GM21423 (cell line): ENCODE measurements around the gene SCT.

Source experiments
- ATAC-seq: cut with Tn5 transposase; IDR thresholded peaks from one replicate; pipeline ENCODE4 v1.9.1; 2021; ENCODE audit warnings: mild to moderate bottlenecking, moderate library complexity; ENCODE audit not compliant: unreplicated experiment

SCT gene

DNA sequence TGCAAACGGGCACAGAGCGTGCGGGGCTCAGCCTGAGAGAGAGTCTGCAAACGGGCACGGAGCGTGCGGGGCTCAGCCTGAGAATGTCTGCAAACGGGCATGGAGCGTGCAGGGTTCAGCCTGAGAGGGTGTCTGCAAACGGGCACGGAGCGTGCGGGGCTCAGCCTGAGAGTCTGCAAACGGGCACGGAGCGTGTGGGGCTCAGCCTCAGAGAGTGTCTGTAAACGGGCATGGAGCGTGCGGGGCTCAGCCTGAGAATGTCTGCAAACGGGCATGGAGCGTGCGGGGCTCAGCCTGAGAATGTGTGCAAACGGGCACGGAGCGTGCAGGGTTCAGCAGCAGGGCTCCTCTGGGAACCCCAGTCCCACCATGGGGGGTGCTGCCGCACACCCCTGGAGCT, 37.2 kb downstream of the SCT start:
- no peak for ATAC-seq

DNA sequence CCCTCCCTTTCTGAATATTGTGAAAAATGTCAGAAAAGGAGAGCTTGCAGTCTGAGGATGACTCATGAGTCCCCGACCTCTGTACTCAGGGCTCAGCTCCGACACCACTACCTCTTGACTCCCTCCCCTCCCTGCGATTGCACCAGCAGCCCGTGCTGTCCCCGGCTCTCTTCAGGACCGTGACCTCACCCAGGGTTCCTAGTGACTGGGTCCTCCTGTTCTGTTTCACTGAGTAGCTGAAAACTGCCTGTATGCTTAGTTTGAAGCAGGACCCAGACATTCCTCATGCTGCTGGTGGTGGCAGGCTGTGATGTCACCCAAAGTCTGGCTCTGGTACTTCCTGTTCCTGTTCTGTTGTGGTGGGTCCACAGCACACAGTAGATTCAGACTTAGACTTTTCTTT, 39.0 kb downstream of the SCT start:
- ATAC-seq = no peak

DNA sequence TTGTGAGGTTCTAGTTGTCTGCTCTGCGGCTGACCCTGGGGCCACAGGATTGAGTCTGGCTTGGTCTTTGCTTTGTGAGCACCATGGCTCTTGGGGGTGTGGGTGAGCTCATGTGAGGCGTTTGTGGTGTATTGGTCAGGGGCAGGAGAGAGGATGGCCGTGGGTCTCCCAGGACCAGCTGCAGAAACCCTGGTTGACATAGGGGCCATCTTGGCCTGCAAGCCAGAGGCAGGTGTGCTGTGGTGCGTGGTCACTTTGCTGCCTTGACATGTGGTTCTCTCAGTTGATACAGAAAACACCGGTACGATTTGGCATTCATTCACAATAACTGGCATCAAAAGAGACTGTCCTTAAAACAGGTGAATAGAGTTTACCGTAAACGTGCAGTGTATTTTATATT, 39.4 kb downstream of the SCT start:
- ATAC-seq = no peak

DNA sequence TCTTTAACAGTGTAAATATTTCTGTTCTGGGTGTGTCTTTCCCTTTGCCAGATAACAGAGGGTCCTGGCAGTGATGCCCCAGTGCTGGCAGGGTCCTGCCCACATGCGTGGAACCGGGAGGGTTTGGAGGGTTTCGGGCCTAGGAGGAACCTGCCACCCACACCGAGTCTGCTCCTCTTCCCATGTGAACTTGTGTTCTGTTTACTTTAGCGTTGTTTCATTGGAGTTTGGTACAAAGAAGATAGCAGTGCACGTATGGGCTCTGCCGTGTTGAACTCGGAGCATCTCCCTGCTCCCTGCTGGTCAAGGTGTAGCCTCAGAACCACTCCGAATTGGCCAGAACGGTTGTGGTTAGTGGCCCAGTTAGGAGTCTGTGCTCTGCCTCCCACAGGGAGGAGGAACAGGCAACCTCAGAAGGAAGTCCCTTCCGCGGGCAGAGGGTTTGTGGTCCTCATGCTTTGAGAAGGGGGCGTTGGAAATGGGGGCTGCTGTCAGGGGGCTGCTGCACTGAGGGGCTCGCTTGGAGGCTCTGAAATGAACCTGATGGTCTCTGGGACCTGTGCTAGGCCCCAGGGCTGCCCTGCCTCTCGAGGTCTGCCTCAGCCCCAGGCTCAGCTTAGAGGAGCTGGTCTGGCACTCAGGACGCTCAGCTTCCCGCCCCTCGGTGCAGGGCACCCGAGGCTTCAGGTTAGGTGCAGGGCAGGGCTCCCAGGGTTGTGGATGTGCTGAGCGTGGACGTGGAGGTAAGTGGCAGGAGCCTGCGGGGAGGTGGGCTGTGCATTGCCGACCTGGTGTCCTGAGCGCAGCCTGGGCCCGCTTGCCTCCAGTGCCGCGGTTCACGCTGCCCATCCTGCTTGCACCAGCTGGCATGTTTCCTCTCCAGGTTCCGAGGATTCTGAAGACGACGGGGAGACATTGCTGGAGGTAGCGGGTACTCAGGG, 40.3 kb downstream of the SCT start:
- no peak for ATAC-seq

DNA sequence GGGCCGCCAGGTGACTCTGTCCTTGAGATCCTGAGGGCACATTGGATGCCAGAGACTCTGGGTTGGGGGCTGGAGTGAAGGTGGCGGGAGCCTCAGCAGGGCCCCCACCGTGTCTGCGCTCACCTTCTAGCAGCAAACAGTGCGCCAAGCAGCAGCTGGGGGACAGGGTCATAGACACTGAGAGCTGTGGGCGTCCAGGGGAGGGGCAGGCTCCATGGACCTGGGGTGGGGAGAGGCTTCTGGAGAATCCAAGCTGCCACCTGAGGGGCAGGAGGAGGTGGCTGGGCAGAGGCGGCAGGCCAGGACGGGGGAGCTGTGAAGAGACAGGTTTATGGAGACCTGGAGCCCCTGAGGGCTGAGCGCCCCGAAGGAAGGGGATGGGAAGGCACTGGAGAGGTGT, 42.7 kb downstream of the SCT start:
- no peak for ATAC-seq

DNA sequence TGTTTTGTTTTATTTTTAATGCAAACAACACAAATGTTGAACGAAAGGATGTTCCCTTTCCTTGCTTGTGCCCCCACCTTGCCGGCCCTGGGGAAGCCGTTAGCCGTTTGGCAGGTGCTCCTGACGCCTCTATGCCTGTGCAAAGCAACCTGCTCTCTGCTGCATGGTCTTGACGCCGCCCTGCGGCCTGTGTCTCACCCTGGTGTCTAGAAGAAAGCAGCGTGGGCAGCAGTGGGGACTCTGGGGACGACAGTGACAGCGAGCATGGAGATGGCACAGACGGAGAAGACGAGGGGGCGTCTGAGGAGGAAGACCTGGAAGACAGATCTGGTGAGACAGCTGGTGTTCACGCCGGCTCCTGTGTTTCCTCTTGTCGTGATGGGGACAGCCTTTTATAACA, 45.2 kb downstream of the SCT start:
- ATAC-seq = no peak

DNA sequence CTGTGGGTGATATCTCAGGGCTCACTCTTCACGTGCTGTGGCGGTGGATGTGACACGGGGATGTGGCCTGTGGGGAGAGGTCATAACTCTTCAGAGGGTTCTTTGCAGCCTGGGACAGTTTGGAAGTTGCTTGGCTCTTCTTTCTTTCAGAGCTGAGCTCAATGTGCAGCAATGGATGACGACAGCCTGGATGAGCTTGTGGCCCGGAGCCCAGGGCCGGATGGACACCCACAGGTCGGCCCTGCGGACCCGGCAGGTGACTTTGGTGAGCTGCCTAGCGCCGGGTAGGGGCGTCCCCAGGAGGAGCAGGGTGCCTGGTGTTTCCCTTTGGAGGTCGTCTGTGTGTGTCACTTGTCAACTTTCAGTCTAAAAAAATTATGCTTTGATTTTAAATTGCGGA, 45.6 kb downstream of the SCT start:
- ATAC-seq = no peak

DNA sequence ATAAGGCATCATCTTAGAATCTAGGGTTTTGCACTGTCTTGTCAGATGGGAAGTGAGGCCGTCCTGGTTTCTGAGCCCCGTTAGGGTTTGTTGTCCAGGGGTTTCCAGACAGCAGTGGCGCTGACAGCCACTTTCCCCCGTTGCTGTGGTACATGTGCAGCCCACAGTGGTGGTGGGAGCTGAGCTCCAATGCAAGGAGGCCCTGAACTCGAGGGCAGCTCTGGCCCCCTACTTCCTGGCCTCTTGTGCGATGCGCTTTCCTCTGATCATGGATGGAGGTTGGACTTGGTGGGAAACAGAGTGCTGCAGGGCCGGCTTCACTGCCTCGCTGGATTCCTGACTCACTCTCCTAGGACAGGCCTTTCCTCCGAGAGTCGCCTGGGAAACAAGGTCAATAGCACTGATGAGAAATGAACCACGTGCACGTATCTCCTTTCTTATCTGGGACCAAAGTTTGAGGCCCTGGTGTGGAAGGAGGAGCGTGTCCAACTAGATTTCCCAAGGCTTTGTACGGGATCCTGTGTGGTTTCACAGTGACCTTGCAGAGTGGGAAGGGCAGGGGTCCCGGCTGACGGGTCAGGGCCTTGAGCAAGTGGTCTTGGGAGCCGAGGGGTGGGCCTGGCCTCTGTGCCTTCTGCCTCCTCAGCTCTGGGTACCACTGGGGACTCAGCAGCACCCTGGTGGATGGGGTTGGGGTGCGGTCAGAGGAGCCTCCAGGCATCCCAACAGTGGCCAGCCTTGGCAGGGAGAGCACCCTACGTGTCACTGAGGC, 47.0 kb downstream of the SCT start:
- ATAC-seq = no peak

DNA sequence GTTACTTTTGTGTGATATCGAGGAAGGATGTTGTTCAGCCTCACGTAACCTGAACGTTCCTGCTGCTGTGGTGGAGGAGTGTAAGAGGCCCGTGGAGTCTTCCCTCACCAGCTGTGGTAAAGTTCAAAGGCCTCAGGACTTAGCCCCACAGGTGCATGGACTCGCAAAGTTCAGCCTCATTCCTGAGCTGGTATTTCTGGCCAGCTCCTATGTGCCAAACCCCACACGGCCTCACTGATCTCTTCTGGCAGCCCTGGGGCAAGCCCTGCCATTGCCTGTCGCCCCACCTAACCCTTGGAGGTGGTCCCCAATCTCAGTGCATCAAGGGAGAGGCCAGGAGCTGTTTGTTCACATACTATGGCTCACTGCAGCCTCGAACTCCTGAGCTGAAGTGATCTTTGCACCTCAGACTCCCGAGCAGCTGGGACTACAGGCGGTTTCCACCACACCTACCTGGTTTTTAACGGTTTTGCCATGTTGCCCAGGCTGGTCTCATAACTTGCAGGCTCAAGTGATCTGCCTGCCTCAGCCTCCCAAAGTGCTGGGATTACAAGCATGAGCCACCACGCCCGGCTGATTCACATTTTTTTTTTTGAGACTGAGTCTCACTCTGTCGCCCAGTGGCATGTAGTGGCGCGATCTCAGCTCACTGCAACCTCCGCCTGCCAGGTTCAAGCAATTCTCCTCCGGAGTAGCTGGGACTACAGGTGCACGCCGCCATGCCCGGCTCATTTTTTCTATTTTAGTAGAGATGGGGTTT, 48.5 kb downstream of the SCT start:
- ATAC-seq = no peak

DNA sequence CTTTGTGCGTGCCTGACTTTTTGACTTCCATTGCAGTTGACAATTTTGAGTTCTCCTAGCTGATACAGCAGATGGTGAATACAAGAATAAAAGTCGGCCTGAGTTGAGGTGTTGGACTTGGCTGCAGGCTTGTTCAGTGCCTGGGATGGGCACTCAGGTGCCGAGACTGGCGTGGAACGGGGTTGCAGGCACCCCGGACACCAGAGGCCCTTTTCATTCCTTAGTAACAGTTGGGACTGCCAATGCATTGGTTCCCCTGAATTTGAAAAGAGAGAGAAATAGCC, 49.4 kb downstream of the SCT start:
- ATAC-seq = no peak

DNA sequence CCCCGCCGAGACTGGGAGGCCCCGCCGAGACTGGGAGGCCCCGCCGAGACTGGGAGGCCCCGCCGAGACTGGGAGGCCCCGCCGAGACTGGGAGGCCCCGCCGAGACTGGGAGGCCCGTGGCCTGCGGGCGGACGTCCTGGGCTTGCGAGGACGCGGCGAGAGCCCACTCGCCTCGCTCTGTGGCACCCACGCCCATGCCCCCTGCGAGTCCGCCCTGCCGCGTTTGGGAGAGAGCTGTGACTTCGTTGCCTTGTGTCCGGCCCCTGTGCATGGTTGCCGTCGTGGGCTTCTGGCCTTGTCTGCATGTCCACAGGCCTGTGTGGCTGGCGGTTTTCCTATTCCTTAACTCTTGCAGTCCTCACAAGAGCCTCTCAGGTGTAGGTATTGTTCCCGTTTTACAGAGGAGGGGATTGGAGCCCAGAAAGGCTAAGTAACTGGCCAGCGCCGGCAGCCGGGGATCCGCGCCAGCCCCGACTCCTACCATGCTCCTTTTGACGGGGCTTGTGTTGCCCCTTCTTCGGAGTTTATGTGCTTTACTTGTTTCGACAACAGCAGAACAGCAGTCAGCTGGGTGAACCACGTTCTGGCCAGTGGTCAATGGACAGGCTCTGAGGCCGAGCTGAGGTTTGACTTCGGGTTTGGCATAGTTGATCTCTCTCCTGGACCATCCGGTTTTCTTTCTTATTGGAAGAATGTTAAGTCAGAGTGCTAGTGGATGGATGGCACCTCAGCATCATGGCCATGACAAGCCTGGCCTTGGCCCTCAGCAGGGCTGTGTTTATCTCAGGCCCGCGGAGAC, 50.0 kb downstream of the SCT start:
- no peak for ATAC-seq
